GM12875 (cell line): ENCODE results near the gene SCYL1.
"Not testable (repeated sequence)": the region's sequence is repeated elsewhere in the genome, so short reads cannot be mapped to it uniquely, and the experiment has no call there.

Experiments used
- H3K4me3 ChIP-seq: one replicate; pipeline ENCODE4 v1.5.1; 2011; ENCODE audit warnings: low read depth, low read length, control low read depth
- CTCF ChIP-seq: IDR thresholded peaks from 2 replicates; pipeline ENCODE4 v1.5.1; 2011; ENCODE audit warnings: low read depth, mild to moderate bottlenecking, control low read depth, inconsistent platforms, low read length, moderate library complexity, borderline replicate concordance; ENCODE audit not compliant: insufficient read depth

Gene SCYL1

GRCh38 chr11:65516135-65516968 is 8.5 kb upstream of the SCYL1 start:
- no peak for TF ChIP-seq CTCF
- H3K4me3 ChIP-seq, result no peak overlapping the region

- not testable (repeated sequence) for H3K4me3 ChIP-seq
These were observed 5.8 kb upstream of the SCYL1 start for GRCh38 chr11:65518941-65519549.

GRCh38 chr11:65521777-65522521 is 2.9 kb upstream of the SCYL1 start:
- H3K4me3 ChIP-seq, result not testable (repeated sequence)

GRCh38 chr11:65522718-65523630 is 1.9 kb upstream of the SCYL1 start:
- peak overlapping the region; percentile 7 for H3K4me3 ChIP-seq

- not testable (repeated sequence) for H3K4me3 ChIP-seq
These were observed 1.3 kb upstream of the SCYL1 start for GRCh38 chr11:65523631-65523968.

GRCh38 chr11:65524014-65524740 is 706 bp upstream of the SCYL1 start:
- H3K4me3 ChIP-seq, result peak overlapping the region; percentile 13
- TF ChIP-seq CTCF, result no peak

GRCh38 chr11:65525546-65526480 is 930 bp downstream of the SCYL1 start:
- no peak for TF ChIP-seq CTCF
- H3K4me3 ChIP-seq, result peak overlapping the region; percentile 95

GRCh38 chr11:65526744-65527143 is 1.9 kb downstream of the SCYL1 start:
- TF ChIP-seq CTCF, result no peak
- no peak overlapping the region for H3K4me3 ChIP-seq
